Left ventricle myocardium inferior (tissue), 1 donor: ENCODE measurements around the gene KIR3DL3. TPM values are rescaled to one million over a fixed set of nuclear protein-coding genes. Genes with fewer than 3 reads are reported as not detected.
"Not testable (repeated sequence)": the region's sequence is repeated elsewhere in the genome, so short reads cannot be mapped to it uniquely, and the experiment has no call there.

Source experiments
- DNase-seq: peaks from one replicate; pipeline ENCODE4 v3.0.0-alpha.2; 2020
- H3K27ac ChIP-seq: fragments of 200-600 bp; replicated peaks from 2 replicates; pipeline ENCODE4 v1.8.0; 2021
- H3K27me3 ChIP-seq: fragments of 200-600 bp; 2 replicates; pipeline ENCODE4 v1.8.0; 2021; ENCODE audit warnings: low read depth
- H3K36me3 ChIP-seq: fragments of 200-600 bp; 2 replicates; pipeline ENCODE4 v1.8.0; 2021
- H3K4me1 ChIP-seq: fragments of 200-600 bp; 2 replicates; pipeline ENCODE4 v1.8.0; 2021
- H3K4me3 ChIP-seq: fragments of 200-600 bp; 2 replicates; pipeline ENCODE4 v1.8.0; 2021; ENCODE audit warnings: mild to moderate bottlenecking, moderate library complexity
- H3K9me3 ChIP-seq: fragments of 200-600 bp; replicated peaks from 2 replicates; pipeline ENCODE4 v1.8.0; 2021
- intact Hi-C: fragments of 100-400 bp; cut with micrococcal nuclease; formaldehyde crosslinking; loops from one replicate; pipeline ENCODE4 v1.11.0; 2022
- total RNA-seq: library from RNA; stranded (reverse); fragmentation: NEBNext Ultra II Directional; extraction: Animal tissue kit (Norgen Biotek cat#: 25700); gene quantifications from one replicate; pipeline ENCODE4 v1.2.1, GENCODE V29; 2021
- TF ChIP-seq, protein P1 (sequence below): fragments of 200-600 bp; IDR thresholded peaks from 2 replicates; pipeline ENCODE4 v1.8.0; 2021; ENCODE audit warnings: antibody characterized with exemption, mild to moderate bottlenecking, borderline replicate concordance
- donor health status: DM: no; HTN: yes; CAD: no; lungs with severe emphysema.

KIR3DL3 gene
- total RNA-seq, 1 donor from 2014 or later: not detected

DNA sequence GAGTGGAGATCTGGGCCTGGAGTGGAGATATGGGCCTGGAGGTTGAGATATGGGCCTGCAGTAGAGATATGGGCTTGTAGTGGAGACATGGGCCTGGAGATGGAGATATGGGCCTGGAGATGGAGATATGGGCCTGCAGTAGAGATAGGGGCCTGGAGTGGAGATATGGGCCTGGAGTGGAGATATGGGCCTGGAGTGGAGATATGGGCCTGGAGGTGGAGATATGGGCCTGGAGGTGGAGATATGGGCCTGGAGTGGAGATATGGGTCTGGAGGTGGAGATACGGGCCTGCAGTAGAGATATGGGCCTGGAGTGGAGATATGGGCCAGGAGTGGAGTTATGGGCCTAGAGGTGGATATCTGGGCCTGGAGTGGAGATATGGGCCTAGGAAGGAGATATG lies 14.5 kb downstream of the KIR3DL3 start:
- Histone ChIP-seq H3K4me3 (no peak overlapping the region), H3K27me3 (peaks cover 15% of the 10 kb centered on the region), H3K27ac (no peak overlapping the region), H3K9me3 (peaks cover 11% of the 10 kb centered on the region), H3K4me1 (no peaks in the 10 kb centered on the region), H3K36me3 (no peaks in the 10 kb centered on the region)
- TF ChIP-seq, protein P1, sequence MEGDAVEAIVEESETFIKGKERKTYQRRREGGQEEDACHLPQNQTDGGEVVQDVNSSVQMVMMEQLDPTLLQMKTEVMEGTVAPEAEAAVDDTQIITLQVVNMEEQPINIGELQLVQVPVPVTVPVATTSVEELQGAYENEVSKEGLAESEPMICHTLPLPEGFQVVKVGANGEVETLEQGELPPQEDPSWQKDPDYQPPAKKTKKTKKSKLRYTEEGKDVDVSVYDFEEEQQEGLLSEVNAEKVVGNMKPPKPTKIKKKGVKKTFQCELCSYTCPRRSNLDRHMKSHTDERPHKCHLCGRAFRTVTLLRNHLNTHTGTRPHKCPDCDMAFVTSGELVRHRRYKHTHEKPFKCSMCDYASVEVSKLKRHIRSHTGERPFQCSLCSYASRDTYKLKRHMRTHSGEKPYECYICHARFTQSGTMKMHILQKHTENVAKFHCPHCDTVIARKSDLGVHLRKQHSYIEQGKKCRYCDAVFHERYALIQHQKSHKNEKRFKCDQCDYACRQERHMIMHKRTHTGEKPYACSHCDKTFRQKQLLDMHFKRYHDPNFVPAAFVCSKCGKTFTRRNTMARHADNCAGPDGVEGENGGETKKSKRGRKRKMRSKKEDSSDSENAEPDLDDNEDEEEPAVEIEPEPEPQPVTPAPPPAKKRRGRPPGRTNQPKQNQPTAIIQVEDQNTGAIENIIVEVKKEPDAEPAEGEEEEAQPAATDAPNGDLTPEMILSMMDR: no peak
- intact Hi-C loops: no loop called here
- DNase-seq: no peak

DNA sequence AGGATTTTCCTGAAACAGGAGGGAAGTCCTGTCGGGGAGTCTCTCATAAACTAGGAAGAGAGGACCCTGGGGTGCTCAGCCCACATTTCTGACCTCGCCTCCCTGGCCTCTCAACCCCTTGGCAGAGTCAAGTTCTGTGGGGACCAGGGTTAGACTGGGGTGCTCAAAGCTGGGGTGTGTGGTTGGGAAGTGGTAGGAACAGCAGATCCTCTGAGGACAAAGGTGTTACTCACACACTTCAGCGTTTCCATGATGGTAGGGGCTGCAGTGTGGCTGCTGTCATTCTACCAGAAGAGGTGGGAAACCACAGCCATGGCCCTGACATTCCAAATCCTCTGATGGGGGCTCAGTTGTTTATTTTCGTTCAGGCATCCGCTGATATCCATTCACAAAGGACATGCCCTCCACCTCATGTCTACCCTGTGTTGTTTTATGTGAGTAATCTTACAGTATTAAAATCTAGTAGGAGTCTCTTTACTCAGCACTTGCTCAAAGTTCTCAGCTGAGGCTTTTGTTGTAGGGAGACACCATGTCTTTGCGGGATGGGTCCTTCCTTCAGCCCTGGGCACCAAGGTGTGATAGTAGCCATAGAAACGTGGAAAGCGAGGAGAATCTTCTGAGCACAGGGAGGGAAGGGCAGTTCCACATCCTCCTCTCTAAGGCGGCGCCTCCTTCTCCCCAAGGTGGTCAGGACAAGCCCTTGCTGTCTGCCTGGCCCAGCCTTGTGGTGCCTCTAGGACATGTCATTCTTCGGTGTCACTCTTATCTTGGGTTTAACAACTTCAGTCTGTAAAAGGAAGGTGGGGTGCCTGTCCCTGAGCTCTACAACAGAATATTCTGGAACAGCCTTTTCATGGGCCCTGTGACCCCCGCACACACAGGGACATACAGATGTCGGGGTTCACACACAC lies 15.6 kb downstream of the KIR3DL3 start:
- intact Hi-C loops: no loop called here
- Histone ChIP-seq H3K36me3 (no peaks in the 10 kb centered on the region), H3K4me1 (no peaks in the 10 kb centered on the region), H3K4me3 (no peak overlapping the region), H3K27ac (no peak overlapping the region), H3K9me3 (peaks cover under 1% of the 10 kb centered on the region), H3K27me3 (peaks cover 12% of the 10 kb centered on the region)
- TF ChIP-seq, protein P1: no peak
- DNase-seq: no peak

DNA sequence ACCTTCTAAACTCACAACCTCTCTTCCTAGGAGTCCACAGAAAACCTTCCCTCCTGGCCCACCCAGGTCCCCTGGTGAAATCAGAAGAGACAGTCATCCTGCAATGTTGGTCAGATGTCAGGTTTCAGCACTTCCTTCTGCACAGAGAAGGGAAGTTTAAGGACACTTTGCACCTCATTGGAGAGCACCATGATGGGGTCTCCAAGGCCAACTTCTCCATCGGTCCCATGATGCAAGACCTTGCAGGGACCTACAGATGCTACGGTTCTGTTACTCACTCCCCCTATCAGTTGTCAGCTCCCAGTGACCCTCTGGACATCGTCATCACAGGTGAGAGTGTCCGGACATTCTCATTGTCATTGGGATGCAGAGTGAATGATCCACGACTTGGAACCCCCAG lies 17.7 kb downstream of the KIR3DL3 start:
- H3K36me3 ChIP-seq, H3K4me1 ChIP-seq, intact Hi-C loops, H3K4me3 ChIP-seq, DNase-seq, H3K9me3 ChIP-seq, H3K27ac ChIP-seq: not testable (repeated sequence)
- peaks cover 10% of the 10 kb centered on the region for H3K27me3 ChIP-seq

DNA sequence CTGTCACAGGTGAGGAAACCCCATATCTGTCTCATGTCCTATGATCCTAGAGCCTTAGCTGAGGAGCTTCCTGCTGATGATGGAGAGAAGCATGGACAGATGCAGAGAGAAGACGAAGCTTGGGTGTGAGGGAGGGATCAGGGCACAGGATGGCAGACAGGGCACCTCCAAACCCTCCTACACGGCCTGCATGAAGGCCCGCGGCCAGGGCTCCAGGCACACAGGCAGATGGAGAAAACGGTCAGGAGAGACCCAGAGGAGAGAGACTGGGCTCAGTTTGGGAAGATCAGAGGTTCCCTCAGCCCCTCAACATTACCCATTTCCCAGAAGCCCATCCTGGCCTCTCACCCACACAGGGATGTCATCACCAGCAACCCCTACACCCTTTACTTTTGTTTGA lies 19.8 kb downstream of the KIR3DL3 start:
- H3K4me1 ChIP-seq, H3K9me3 ChIP-seq, intact Hi-C loops, H3K27ac ChIP-seq, H3K4me3 ChIP-seq, DNase-seq, H3K36me3 ChIP-seq: not testable (repeated sequence)
- peaks cover 10% of the 10 kb centered on the region for H3K27me3 ChIP-seq

DNA sequence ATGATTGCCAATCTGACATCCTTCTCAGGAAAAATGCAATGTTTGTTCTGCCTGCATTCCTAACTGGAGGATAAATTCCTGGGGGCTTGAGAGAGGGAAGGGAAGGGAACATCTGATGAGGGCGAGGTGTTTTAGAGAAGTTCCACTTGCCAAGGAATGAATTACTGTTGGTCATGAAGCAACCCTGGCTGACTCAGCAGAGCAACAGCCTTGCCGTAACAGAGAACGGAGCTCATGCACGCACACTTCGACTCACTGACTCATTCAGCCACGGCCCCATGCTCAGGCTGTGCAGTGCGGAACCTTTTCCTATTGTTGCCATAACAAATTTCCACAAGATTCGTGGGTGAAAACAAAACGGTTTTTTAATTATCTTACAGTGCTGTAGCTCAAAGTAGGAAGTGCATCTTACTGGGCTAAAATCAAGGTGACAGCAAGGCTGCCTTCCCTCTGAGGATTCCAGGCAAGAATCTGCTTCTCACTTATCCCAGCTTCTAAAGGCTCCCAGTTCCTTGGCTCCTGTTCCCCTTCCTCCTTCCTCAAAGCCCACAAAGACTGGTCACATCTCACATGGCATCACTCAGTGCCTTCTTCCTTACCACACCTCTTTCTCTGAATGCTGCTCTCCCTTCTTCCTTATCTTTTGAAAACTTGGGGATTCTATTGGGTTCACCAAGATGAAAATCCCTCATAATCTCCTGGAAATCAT lies 23.5 kb downstream of the KIR3DL3 start:
- H3K36me3 ChIP-seq, H3K9me3 ChIP-seq, H3K4me1 ChIP-seq, intact Hi-C loops, H3K4me3 ChIP-seq, H3K27me3 ChIP-seq, H3K27ac ChIP-seq: not testable (repeated sequence)
- peak; percentile 18 for DNase-seq

DNA sequence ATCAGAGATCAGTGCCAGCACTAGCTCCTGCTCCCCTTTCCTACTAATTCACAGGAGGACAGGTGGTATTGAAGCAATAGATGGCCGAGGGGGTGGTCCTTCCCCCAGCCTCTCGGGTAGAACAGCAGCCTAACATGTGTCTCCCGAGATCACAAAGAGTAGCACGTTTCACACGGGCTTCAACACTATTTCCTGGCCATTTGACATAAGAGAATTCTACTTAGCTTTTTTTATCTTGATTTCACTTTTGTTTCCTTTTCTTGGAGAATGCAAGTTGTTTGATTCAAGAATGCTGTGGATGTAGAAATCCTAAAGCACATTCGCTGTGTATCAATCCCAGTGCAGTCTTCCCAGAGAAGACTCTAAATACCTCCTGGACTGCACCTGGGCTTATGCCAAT lies 26.0 kb downstream of the KIR3DL3 start:
- H3K27ac ChIP-seq, intact Hi-C loops, DNase-seq, H3K27me3 ChIP-seq, H3K4me3 ChIP-seq, H3K4me1 ChIP-seq, H3K36me3 ChIP-seq, H3K9me3 ChIP-seq: not testable (repeated sequence)

DNA sequence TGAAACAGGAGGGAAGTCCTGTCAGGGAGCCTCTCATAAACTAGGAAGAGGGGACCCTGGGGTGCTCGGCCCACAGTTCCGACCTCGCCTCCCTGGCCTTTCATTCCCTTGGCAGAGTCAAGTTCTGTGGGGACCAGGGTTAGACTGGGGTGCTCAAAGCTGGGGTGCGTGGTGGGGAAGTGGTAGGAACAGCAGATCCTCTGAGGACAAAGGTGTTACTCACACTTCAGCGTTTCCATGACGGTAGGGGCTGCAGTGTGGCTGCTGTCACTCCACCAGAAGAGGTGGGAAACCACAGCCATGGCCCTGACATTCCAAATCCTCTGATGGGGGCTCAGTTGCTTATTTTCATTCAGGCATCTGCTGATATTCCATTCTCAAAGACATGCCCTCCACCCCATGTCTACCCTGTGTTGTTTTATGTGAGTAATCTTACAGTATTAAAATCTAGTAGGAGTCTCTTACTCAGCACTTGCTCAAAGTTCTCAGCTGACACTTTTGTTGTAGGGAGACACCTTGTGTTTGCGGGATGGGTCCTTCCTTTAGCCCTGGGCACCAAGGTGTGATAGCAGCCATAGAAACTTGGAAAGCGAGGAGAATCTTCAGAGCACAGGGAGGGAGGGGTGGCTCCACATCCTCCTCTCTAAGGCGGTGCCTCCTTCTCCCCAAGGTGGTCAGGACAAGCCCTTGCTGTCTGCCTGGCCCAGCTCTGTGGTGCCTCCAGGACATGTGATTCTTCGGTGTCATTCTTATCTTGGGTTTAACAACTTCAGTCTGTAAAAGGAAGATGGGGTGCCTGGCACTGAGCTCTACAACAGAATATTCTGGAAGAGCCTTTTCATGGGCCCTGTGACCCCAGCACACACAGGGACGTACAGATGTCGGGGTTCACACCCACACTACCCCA lies 32.2 kb downstream of the KIR3DL3 start:
- H3K4me1 ChIP-seq, DNase-seq, intact Hi-C loops, H3K27me3 ChIP-seq, H3K36me3 ChIP-seq, H3K27ac ChIP-seq, H3K9me3 ChIP-seq, H3K4me3 ChIP-seq: not testable (repeated sequence)

DNA sequence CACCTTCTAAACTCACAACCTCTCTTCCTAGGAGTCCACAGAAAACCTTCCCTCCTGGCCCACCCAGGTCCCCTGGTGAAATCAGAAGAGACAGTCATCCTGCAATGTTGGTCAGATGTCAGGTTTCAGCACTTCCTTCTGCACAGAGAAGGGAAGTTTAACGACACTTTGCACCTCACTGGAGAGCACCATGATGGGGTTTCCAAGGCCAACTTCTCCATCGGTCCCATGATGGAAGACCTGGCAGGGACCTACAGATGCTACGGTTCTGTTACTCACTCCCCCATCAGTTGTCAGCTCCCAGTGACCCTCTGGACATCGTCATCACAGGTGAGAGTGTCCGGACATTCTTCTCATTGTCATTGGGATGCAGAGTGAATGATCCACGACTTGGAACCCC lies 34.3 kb downstream of the KIR3DL3 start:
- intact Hi-C loops: not testable (repeated sequence)

DNA sequence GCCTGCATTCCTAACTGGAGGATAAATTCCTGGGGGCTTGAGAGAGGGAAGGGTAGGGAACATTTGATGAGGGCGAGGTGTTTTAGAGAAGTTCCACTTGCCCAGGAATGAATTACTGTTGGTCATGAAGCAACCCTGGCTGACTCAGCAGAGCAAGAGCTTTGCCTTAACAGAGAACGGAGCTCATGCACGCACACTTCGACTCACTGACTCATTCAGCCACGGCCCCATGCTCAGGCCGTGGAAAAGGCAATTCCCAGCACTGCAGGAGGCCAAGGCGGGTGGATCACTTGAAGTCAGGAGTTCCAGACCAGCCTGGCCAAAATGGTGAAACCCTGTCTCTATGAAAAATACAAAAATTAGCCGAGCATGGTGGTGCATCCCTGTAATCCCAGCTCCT lies 40.0 kb downstream of the KIR3DL3 start:
- DNase-seq, intact Hi-C loops, H3K4me3 ChIP-seq: not testable (repeated sequence)

More for the DNA sequence above, 34.3 kb downstream of the KIR3DL3 start:
- H3K4me3 ChIP-seq, H3K9me3 ChIP-seq, H3K4me1 ChIP-seq, H3K27me3 ChIP-seq, H3K36me3 ChIP-seq, DNase-seq, H3K27ac ChIP-seq: not testable (repeated sequence)

DNA sequence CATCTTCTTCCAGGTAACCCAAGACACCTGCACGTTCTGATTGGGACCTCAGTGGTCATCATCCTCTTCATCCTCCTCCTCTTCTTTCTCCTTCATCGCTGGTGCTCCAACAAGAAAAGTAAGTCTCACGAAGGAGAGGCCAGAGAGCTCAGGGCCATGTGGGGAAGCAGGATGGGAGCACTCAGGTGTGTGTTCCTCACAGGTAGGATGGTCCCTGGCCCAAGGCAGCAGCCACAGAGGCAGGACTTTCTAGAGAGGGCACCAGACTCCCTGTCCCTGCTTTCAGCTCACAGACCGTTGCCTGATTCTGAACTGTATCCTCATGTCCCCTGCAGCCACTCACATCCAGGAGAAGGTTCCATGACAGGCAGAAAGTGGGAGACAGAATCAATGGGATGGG lies 42.2 kb downstream of the KIR3DL3 start:
- H3K36me3 ChIP-seq, H3K27me3 ChIP-seq, DNase-seq, H3K4me3 ChIP-seq, H3K27ac ChIP-seq, intact Hi-C loops, H3K4me1 ChIP-seq: not testable (repeated sequence)
- H3K9me3 ChIP-seq: peaks cover 10% of the 10 kb centered on the region

More for the DNA sequence above, 40.0 kb downstream of the KIR3DL3 start:
- not testable (repeated sequence) for H3K27ac ChIP-seq, H3K27me3 ChIP-seq, H3K36me3 ChIP-seq, H3K4me1 ChIP-seq
- peaks cover 10% of the 10 kb centered on the region for H3K9me3 ChIP-seq

DNA sequence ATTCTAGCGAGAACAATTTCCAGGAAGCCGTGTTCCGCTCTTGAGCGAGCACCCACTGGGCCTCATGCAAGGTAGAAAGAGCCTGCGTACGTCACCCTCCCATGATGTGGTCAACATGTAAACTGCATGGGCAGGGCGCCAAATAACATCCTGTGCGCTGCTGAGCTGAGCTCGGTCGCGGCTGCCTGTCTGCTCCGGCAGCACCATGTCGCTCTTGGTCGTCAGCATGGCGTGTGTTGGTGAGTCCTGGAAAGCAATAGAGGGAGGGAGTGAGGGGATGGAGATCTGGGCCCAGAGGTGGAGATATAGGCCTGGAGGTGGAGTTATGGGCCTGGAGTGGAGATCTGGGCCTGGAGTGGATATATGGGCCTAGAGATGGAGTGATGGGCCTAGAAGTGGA lies 45.4 kb downstream of the KIR3DL3 start, which contains the start of gene KIR2DL1:
KIR2DL1 (plus strand) TSS at position 148 of the 400 bp plus-strand sequence; CDS start at position 206, 58 bp downstream.
- H3K27ac ChIP-seq, H3K36me3 ChIP-seq, DNase-seq, H3K4me1 ChIP-seq, H3K4me3 ChIP-seq, intact Hi-C loops: not testable (repeated sequence)
- H3K27me3 ChIP-seq: peaks cover 19% of the 10 kb centered on the region
- peaks cover 10% of the 10 kb centered on the region for H3K9me3 ChIP-seq
